Ovary (tissue), 3 donors: ENCODE data around the gene SETBP1.

Experiments used
- CTCF ChIP-seq, 3 donors: fragments of 450-650 bp in 2 of 3; fragments of 200-600 bp in 1 of 3; IDR thresholded peaks; one replicate each; pipeline versions ENCODE4 v1.5.1 to v1.8.0; 2016 to 2022; ENCODE audit warnings: antibody characterized with exemption in 3 of 3, mild to moderate bottlenecking in 1 of 3
- EP300 ChIP-seq: sonication (generic); formaldehyde crosslinking; IDR thresholded peaks from one replicate; pipeline ENCODE4 v1.6.1; 2017; ENCODE audit warnings: antibody characterized with exemption
- POLR2A ChIP-seq: fragments of 450-650 bp; IDR thresholded peaks from one replicate; pipeline ENCODE4 v1.6.1; 2017; ENCODE audit warnings: antibody characterized with exemption, mild to moderate bottlenecking, moderate library complexity
- donor health status: DM: no; HTN: no; CAD: no.

- TF ChIP-seq CTCF (IDR thresholded peaks at IDR 0.05), result no peak
- TF ChIP-seq POLR2A, result no peak
- no peak for TF ChIP-seq EP300
Observed at GRCh38 chr18:44849361-44849760, 168.7 kb downstream of the SETBP1 start.
